GM12878 (cell line): Measurements from ENCODE around the gene IRF2BPL. TPM values are rescaled to one million over a fixed set of nuclear protein-coding genes. Genes with fewer than 3 reads are reported as not detected.

ENCODE experiments used
- BCLAF1 ChIP-seq: fragments of 450-650 bp; IDR thresholded peaks from 2 replicates; pipeline ENCODE4 v1.6.1; 2017; ENCODE audit warnings: antibody characterized with exemption, mild to moderate bottlenecking, moderate library complexity
- E2F4 ChIP-seq: IDR thresholded peaks from 2 replicates; pipeline ENCODE4 v1.6.1; 2012; ENCODE audit warnings: low read depth, low read length, improper control_type of control experiment
- IKZF2 ChIP-seq, 2 experiments: fragments of 450-650 bp; IDR thresholded peaks; 2 replicates each; pipeline ENCODE4 v1.6.1; 2017; ENCODE audit warnings: mild to moderate bottlenecking in 2 of 2, moderate library complexity in 2 of 2
- MEF2A ChIP-seq: IDR thresholded peaks from 2 replicates; pipeline ENCODE4 v1.6.1; 2011; ENCODE audit warnings: low read depth, mild to moderate bottlenecking, low read length, moderate library complexity; ENCODE audit not compliant: insufficient read depth
- MYB ChIP-seq: fragments of 150-350 bp; IDR thresholded peaks from 2 replicates; pipeline ENCODE4 v1.6.1; 2014; ENCODE audit warnings: mild to moderate bottlenecking, low read depth, low read length, borderline replicate concordance
- NFXL1 ChIP-seq: fragments of 450-650 bp; IDR thresholded peaks from 2 replicates; pipeline ENCODE4 v1.6.1; 2017; ENCODE audit warnings: antibody characterized with exemption, mild to moderate bottlenecking, borderline replicate concordance
- POLR2AphosphoS5 ChIP-seq: IDR thresholded peaks from 2 replicates; pipeline ENCODE4 v1.6.1; 2011; ENCODE audit warnings: mild to moderate bottlenecking, low read length, inconsistent platforms
- polyA plus RNA-seq, 11 experiments: library from polyadenylated mRNA; depleted of rRNA in 4 of 11; unstranded in 6 of 11; stranded (reverse) in 5 of 11; fragments of >200 nt; fragmentation: Nextera tagmentation in 4 of 11; fragmentation: Illumina TruSeq in 1 of 11; extraction: Ambion mirVana in 4 of 11; extraction: Trizol in 1 of 11; gene quantifications; 1 replicate in 1 of 11; 2 replicates in 10 of 11; pipeline versions ENCODE4 v1.2.1 to v1.2.3, GENCODE V29; 2011 to 2016; ENCODE audit warnings: inconsistent platforms in 2 of 11, missing spikeins in 2 of 11, low read depth in 1 of 11
- total RNA-seq, 4 experiments: library from RNA; depleted of rRNA in 3 of 4; stranded (reverse); fragments of >200 nt in 3 of 4; fragmentation: Illumina TruSeq in 1 of 4; extraction: Trizol in 1 of 4; gene quantifications; 2 replicates each; pipeline versions ENCODE4 v1.2.1 to v1.2.3, GENCODE V29; 2013 to 2021
- TF ChIP-seq, protein P1 (sequence below): IDR thresholded peaks from 2 replicates; pipeline ENCODE4 v1.6.1; 2012; ENCODE audit warnings: low read depth, low read length, improper control_type of control experiment
- TF ChIP-seq, protein P2 (sequence below): IDR thresholded peaks from 2 replicates; pipeline ENCODE4 v1.6.1; 2011; ENCODE audit warnings: low read depth, low read length, improper control_type of control experiment, borderline replicate concordance

The IRF2BPL gene
- total and polyA plus RNA-seq, 10 of the 15 experiments (the other 5 are each of a cell fraction or from before 2014, with no cell fraction given) = 1.2 to 34.5 (median 3.1) TPM

DNA sequence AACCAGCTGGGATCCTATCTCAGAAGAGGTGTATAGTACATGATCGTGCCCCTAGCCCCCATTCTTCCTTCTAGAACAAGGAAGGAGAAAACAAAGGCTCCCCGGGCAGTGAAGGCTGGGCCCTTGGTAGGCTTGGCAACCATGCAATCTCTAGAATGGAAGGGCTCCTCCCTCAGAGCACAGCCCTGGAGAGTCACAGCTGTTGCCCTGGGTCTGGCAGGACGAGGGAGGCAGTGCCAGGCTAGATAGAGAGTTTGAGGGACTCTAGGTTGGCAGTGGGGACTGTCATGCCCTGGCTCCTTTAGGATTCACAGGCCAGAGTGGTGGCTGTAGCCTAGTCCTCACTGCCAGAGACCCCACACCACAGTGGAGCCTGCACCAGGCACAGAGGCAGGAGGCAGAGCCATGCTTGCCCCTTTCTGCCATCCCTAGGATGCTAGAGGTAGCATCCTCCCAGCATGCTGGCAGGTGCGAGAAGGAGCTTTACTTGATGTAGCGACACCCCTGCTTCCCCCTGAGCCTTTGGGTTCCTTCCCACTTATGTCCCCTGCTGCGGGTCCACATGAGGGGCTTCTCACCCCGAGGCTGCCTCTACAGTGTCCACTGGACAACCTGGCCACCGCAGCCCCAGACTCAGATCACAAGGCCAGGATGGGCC is 36.1 kb upstream of the IRF2BPL start (continued):
- no peak for TF ChIP-seq POLR2AphosphoS5
- TF ChIP-seq E2F4 = no peak
- TF ChIP-seq, protein P1, sequence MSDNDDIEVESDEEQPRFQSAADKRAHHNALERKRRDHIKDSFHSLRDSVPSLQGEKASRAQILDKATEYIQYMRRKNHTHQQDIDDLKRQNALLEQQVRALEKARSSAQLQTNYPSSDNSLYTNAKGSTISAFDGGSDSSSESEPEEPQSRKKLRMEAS = no peak
- TF ChIP-seq BCLAF1 = no peak
- TF ChIP-seq MYB = no peak
- TF ChIP-seq, protein P2, sequence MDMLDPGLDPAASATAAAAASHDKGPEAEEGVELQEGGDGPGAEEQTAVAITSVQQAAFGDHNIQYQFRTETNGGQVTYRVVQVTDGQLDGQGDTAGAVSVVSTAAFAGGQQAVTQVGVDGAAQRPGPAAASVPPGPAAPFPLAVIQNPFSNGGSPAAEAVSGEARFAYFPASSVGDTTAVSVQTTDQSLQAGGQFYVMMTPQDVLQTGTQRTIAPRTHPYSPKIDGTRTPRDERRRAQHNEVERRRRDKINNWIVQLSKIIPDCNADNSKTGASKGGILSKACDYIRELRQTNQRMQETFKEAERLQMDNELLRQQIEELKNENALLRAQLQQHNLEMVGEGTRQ = no peak
- TF ChIP-seq MEF2A = no peak
- no peak for TF ChIP-seq NFXL1
- TF ChIP-seq IKZF2 (IDR thresholded peaks at IDR 0.05) = no peak
